GM18873 (cell line): ENCODE results near the gene APIP.

ENCODE experiments used
- ATAC-seq: cut with Tn5 transposase; IDR thresholded peaks from one replicate; pipeline ENCODE4 v1.9.1; 2021; ENCODE audit warnings: mild to moderate bottlenecking, moderate library complexity, moderate number of reproducible peaks; ENCODE audit not compliant: unreplicated experiment, low FRiP score

The APIP gene

GRCh38 chr11:34846467-34846866 lies 69.7 kb downstream of the APIP start:
- ATAC-seq = no peak

- no peak for ATAC-seq
Measured at GRCh38 chr11:34844463-34845112, 71.6 kb downstream of the APIP start.

DNA sequence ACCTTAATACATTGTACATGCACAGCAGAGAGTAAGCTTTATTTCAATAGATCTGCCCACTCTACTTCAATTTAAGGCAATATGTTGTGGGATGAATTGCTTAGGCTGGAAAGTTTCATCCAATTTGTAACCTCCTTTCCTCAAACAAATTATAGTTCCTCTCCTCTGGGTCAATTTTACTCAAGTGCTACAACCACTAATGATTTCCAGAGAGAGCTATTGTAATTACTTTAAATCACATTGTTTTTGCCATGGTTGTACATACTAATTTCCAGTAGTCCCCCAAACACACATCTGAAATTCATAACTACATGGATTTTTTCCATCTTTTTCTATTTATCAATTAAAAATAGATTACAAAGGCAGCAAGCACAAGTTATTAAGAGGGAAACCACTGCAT lies 72.9 kb downstream of the APIP start:
- ATAC-seq = no peak

- ATAC-seq = peak; percentile 68
Measured at GRCh38 chr11:34840736-34841386, 75.3 kb downstream of the APIP start.

DNA sequence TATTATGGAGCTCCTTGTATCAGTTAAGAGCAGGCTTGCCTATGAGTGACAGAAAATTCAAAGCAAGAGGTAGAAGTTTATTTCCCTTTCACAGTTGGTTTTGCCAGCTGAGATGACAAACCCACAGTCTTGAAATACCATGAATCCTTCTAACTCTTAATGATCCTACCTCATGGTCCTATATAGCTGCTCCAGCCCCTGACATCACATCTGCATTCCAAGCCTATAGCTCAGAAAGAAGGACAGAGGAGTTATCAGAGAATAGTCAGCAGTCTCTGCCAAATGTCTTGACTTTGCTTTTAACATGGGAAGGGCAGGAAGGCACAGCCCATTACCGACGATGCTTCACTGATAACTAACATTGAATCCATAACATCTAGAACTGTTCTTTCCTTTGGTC lies 76.2 kb downstream of the APIP start:
- ATAC-seq = no peak

- no peak for ATAC-seq
Measured at GRCh38 chr11:34836958-34837856, 79.0 kb downstream of the APIP start.

GRCh38 chr11:34833602-34834001 lies 82.6 kb downstream of the APIP start:
- no peak for ATAC-seq
